ENCODE data around the gene HMOX1. TPM values are rescaled to one million over a fixed set of nuclear protein-coding genes. Genes with fewer than 3 reads are reported as not detected.
"Not testable (repeated sequence)": the region's sequence is repeated elsewhere in the genome, so short reads cannot be mapped to it uniquely, and the experiment has no call there.

HMOX1 gene
- total RNA-seq, 2 experiments from 2014 or later = 0.88 to 6.0 TPM

GRCh38 chr22:35425546-35425945, 44.6 kb downstream of the HMOX1 start:
- Mint-ChIP-seq H3K27me3 (no peaks in the 10 kb centered on the region), H3K4me3 (no peak overlapping the region), H3K9me3 (ENCODE audit: low read depth) (no peaks in the 10 kb centered on the region), H3K36me3 (peaks cover 52% of the 10 kb centered on the region), H3K27ac (no peak overlapping the region), H3K4me1 (peaks cover 6% of the 10 kb centered on the region)
- CTCF ChIA-PET = no interaction called here
- ATAC-seq = no peak
- no peak for DNase-seq

GRCh38 chr22:35425971-35426800, 45.3 kb downstream of the HMOX1 start:
- H3K4me1 Mint-ChIP-seq = peaks cover 6% of the 10 kb centered on the region
- H3K27me3 Mint-ChIP-seq = no peaks in the 10 kb centered on the region
- H3K4me3 Mint-ChIP-seq = no peak overlapping the region
- ATAC-seq = no peak
- H3K27ac Mint-ChIP-seq = peak overlapping the region; percentile 52
- CTCF ChIA-PET = interaction anchor here (0.8 to 1.2 kb wide), 2 partner anchors 23 to 75 kb away, joined by 3 read pairs; no protein-coding TSS in a partner anchor
- no peak for DNase-seq
- H3K9me3 Mint-ChIP-seq (ENCODE audit: low read depth) = no peaks in the 10 kb centered on the region
- H3K36me3 Mint-ChIP-seq = peaks cover 53% of the 10 kb centered on the region

- Mint-ChIP-seq H3K27ac (peak overlapping the region; percentile 52), H3K4me1 (peaks cover 6% of the 10 kb centered on the region), H3K27me3 (no peaks in the 10 kb centered on the region), H3K4me3 (no peak overlapping the region), H3K36me3 (peaks cover 55% of the 10 kb centered on the region), H3K9me3 (ENCODE audit: low read depth) (no peaks in the 10 kb centered on the region)
- CTCF ChIA-PET = interaction anchor here (0.8 to 1.2 kb wide), 2 partner anchors 24 to 76 kb away, joined by 3 read pairs; no protein-coding TSS in a partner anchor
- no peak for ATAC-seq
- no peak for DNase-seq
These were observed 45.9 kb downstream of the HMOX1 start for GRCh38 chr22:35426801-35427140.

GRCh38 chr22:35430897-35431322, 50.0 kb downstream of the HMOX1 start:
- CTCF ChIA-PET = interaction anchor here (0.6 to 1.7 kb wide), 6 partner anchors 9 to 153 kb away, joined by 3 to 6 read pairs (median 4); no protein-coding TSS in a partner anchor
- Mint-ChIP-seq H3K4me3 (no peak overlapping the region), H3K9me3 (ENCODE audit: low read depth) (no peaks in the 10 kb centered on the region), H3K36me3 (peaks cover 59% of the 10 kb centered on the region), H3K27me3 (no peaks in the 10 kb centered on the region), H3K27ac (no peak overlapping the region), H3K4me1 (peaks cover 3% of the 10 kb centered on the region)
- peak; percentile 53 for ATAC-seq
- peak; percentile 53 for DNase-seq

- Mint-ChIP-seq H3K4me3 (no peak overlapping the region), H3K4me1 (peaks cover 2% of the 10 kb centered on the region), H3K36me3 (peaks cover 60% of the 10 kb centered on the region), H3K27ac (no peak overlapping the region), H3K9me3 (ENCODE audit: low read depth) (no peaks in the 10 kb centered on the region), H3K27me3 (no peaks in the 10 kb centered on the region)
- ATAC-seq (no peak), DNase-seq (no peak)
- CTCF ChIA-PET = no interaction called here
These were observed 50.8 kb downstream of the HMOX1 start for GRCh38 chr22:35431483-35432227.

- no peaks in the 10 kb centered on the region for H3K9me3 Mint-ChIP-seq (ENCODE audit: low read depth)
- no peaks in the 10 kb centered on the region for H3K4me1 Mint-ChIP-seq
- ATAC-seq (no peak), DNase-seq (no peak)
- CTCF ChIA-PET = no interaction called here
- H3K27ac Mint-ChIP-seq = no peak overlapping the region
- H3K27me3 Mint-ChIP-seq = no peaks in the 10 kb centered on the region
- H3K4me3 Mint-ChIP-seq = no peak overlapping the region
- peaks cover 61% of the 10 kb centered on the region for H3K36me3 Mint-ChIP-seq
These were observed 51.5 kb downstream of the HMOX1 start for GRCh38 chr22:35432228-35432905.

GRCh38 chr22:35434061-35434710, 53.3 kb downstream of the HMOX1 start:
- CTCF ChIA-PET = no interaction called here
- no peak for DNase-seq
- H3K4me1 Mint-ChIP-seq = no peaks in the 10 kb centered on the region
- H3K4me3 Mint-ChIP-seq = no peak overlapping the region
- H3K27ac Mint-ChIP-seq = no peak overlapping the region
- ATAC-seq = no peak
- no peaks in the 10 kb centered on the region for H3K27me3 Mint-ChIP-seq
- H3K9me3 Mint-ChIP-seq (ENCODE audit: low read depth) = no peaks in the 10 kb centered on the region
- peaks cover 74% of the 10 kb centered on the region for H3K36me3 Mint-ChIP-seq

- CTCF ChIA-PET = no interaction called here
- no peaks in the 10 kb centered on the region for H3K27me3 Mint-ChIP-seq
These were observed 54.4 kb downstream of the HMOX1 start for GRCh38 chr22:35435201-35435740.

GRCh38 chr22:35436421-35436820, 55.5 kb downstream of the HMOX1 start:
- CTCF ChIA-PET = interaction anchor here (1.0 kb wide), 1 partner anchor 85 kb away, joined by 3 read pairs; no protein-coding TSS in a partner anchor
- Mint-ChIP-seq H3K4me3 (no peak overlapping the region), H3K4me1 (no peaks in the 10 kb centered on the region), H3K27me3 (no peaks in the 10 kb centered on the region), H3K9me3 (ENCODE audit: low read depth) (no peaks in the 10 kb centered on the region), H3K27ac (no peak overlapping the region), H3K36me3 (peaks cover 63% of the 10 kb centered on the region)
- ATAC-seq = no peak
- DNase-seq = no peak

More at GRCh38 chr22:35435201-35435740, 54.4 kb downstream of the HMOX1 start:
- peaks cover 68% of the 10 kb centered on the region for H3K36me3 Mint-ChIP-seq
- ATAC-seq = no peak
- no peaks in the 10 kb centered on the region for H3K9me3 Mint-ChIP-seq (ENCODE audit: low read depth)
- H3K27ac Mint-ChIP-seq = no peak overlapping the region
- no peaks in the 10 kb centered on the region for H3K4me1 Mint-ChIP-seq
- no peak overlapping the region for H3K4me3 Mint-ChIP-seq
- DNase-seq = no peak

GRCh38 chr22:35437049-35437448, 56.2 kb downstream of the HMOX1 start:
- Mint-ChIP-seq H3K4me1 (no peaks in the 10 kb centered on the region), H3K27me3 (no peaks in the 10 kb centered on the region), H3K9me3 (ENCODE audit: low read depth) (no peaks in the 10 kb centered on the region), H3K27ac (peak overlapping the region; percentile 48), H3K4me3 (no peak overlapping the region), H3K36me3 (peaks cover 57% of the 10 kb centered on the region)
- CTCF ChIA-PET = interaction anchor here (1.0 kb wide), 1 partner anchor 86 kb away, joined by 3 read pairs; no protein-coding TSS in a partner anchor
- ATAC-seq (peak; percentile 20), DNase-seq (peak; percentile 47)

- not testable (repeated sequence) for ATAC-seq, H3K27ac Mint-ChIP-seq
These were observed 57.9 kb downstream of the HMOX1 start for GRCh38 chr22:35438673-35439364.

GRCh38 chr22:35439365-35439717, 58.4 kb downstream of the HMOX1 start:
- ATAC-seq (no peak), DNase-seq (no peak)
- Mint-ChIP-seq H3K9me3 (ENCODE audit: low read depth) (no peaks in the 10 kb centered on the region), H3K27ac (no peak overlapping the region), H3K36me3 (peaks cover 36% of the 10 kb centered on the region), H3K27me3 (no peaks in the 10 kb centered on the region), H3K4me1 (no peaks in the 10 kb centered on the region), H3K4me3 (no peak overlapping the region)
- CTCF ChIA-PET = no interaction called here

More at GRCh38 chr22:35438673-35439364, 57.9 kb downstream of the HMOX1 start:
- DNase-seq; H3K4me3 Mint-ChIP-seq; H3K27me3 Mint-ChIP-seq; H3K9me3 Mint-ChIP-seq (ENCODE audit: low read depth); H3K4me1 Mint-ChIP-seq; CTCF ChIA-PET: not testable (repeated sequence)
- peaks cover 41% of the 10 kb centered on the region for H3K36me3 Mint-ChIP-seq

Measured in activated CD8-positive, alpha-beta memory T cell treated with anti-CD3 and anti-CD28 coated beads, Interleukin-2, amount 10 ng/mL, durations not matched to agents 7 days and 5 days (primary cell).